Urothelium cell line (cell line): ENCODE measurements around the gene WDR70.
"Not testable (repeated sequence)": the region's sequence is repeated elsewhere in the genome, so short reads cannot be mapped to it uniquely, and the experiment has no call there.

Experiments used
- DNase-seq: peaks from one replicate; pipeline ENCODE4 v3.0.0; 2011; ENCODE audit warnings: low spot score, mixed read lengths
- FAIRE-seq: peaks from 2 replicates; lab custom pipeline; 2011; peaks lifted over from hg19 to GRCh38; lab: Jason Lieb, UNC

The WDR70 gene

GRCh38 chr5:37451991-37452390, 72.9 kb downstream of the WDR70 start:
- FAIRE-seq, DNase-seq: not testable (repeated sequence)

- FAIRE-seq, DNase-seq: not testable (repeated sequence)
These were observed 74.1 kb downstream of the WDR70 start for GRCh38 chr5:37453252-37453651.

GRCh38 chr5:37454402-37455055, 75.4 kb downstream of the WDR70 start:
- not testable (repeated sequence) for FAIRE-seq, DNase-seq

GRCh38 chr5:37463191-37464051, 84.3 kb downstream of the WDR70 start:
- not testable (repeated sequence) for DNase-seq, FAIRE-seq

- not testable (repeated sequence) for DNase-seq, FAIRE-seq
These were observed 85.5 kb downstream of the WDR70 start for GRCh38 chr5:37464581-37464980.

GRCh38 chr5:37469383-37469782, 90.3 kb downstream of the WDR70 start:
- FAIRE-seq, DNase-seq: not testable (repeated sequence)

- no peak for DNase-seq
- no peak for FAIRE-seq
These were observed 92.6 kb downstream of the WDR70 start for GRCh38 chr5:37471666-37472197.

GRCh38 chr5:37477426-37477825, 98.3 kb downstream of the WDR70 start:
- FAIRE-seq (no peak), DNase-seq (no peak)

GRCh38 chr5:37478121-37478894, 99.2 kb downstream of the WDR70 start:
- no peak for FAIRE-seq

GRCh38 chr5:37481395-37481794, 102.3 kb downstream of the WDR70 start:
- DNase-seq, FAIRE-seq: not testable (repeated sequence)

More at GRCh38 chr5:37478121-37478894, 99.2 kb downstream of the WDR70 start:
- no peak for DNase-seq

GRCh38 chr5:37490120-37490810, 111.1 kb downstream of the WDR70 start:
- DNase-seq (no peak), FAIRE-seq (no peak)

GRCh38 chr5:37490931-37491330, 111.8 kb downstream of the WDR70 start:
- no peak for DNase-seq
- FAIRE-seq = no peak

GRCh38 chr5:37492778-37493555, 113.8 kb downstream of the WDR70 start:
- DNase-seq (no peak), FAIRE-seq (no peak)

- DNase-seq (no peak), FAIRE-seq (no peak)
These were observed 115.6 kb downstream of the WDR70 start for GRCh38 chr5:37494756-37495155.

GRCh38 chr5:37495210-37495609, 116.1 kb downstream of the WDR70 start:
- FAIRE-seq (peak; percentile 27), DNase-seq (no peak)

GRCh38 chr5:37495668-37496347, 116.7 kb downstream of the WDR70 start:
- peak; percentile 24 for DNase-seq

GRCh38 chr5:37496902-37497445, 117.9 kb downstream of the WDR70 start:
- FAIRE-seq (peak; percentile 53), DNase-seq (no peak)

More at GRCh38 chr5:37495668-37496347, 116.7 kb downstream of the WDR70 start:
- no peak for FAIRE-seq

GRCh38 chr5:37501152-37501551, 122.0 kb downstream of the WDR70 start:
- DNase-seq (no peak), FAIRE-seq (no peak)

GRCh38 chr5:37506241-37506640, 127.1 kb downstream of the WDR70 start:
- FAIRE-seq = no peak
- DNase-seq = no peak
